22Rv1 (cell line): ENCODE measurements around the gene OR3A3.
"Not testable (repeated sequence)": the region's sequence is repeated elsewhere in the genome, so short reads cannot be mapped to it uniquely, and the experiment has no call there.

Experiments
- H3K27ac ChIP-seq: fragments of 450-650 bp; 2 replicates; pipeline ENCODE4 v1.5.1; 2017
- ZFX ChIP-seq: fragments of 450-650 bp; IDR thresholded peaks from 2 replicates; pipeline ENCODE4 v1.6.1; 2017; ENCODE audit warnings: antibody characterized with exemption, borderline replicate concordance
- TF ChIP-seq, protein P1 (sequence below): fragments of 450-650 bp; IDR thresholded peaks from 2 replicates; pipeline ENCODE4 v1.5.1; 2017; ENCODE audit warnings: mild to moderate bottlenecking

The OR3A3 gene

GRCh38 chr17:3400055-3400454 is 11.1 kb upstream of the OR3A3 start:
- TF ChIP-seq, protein P1, sequence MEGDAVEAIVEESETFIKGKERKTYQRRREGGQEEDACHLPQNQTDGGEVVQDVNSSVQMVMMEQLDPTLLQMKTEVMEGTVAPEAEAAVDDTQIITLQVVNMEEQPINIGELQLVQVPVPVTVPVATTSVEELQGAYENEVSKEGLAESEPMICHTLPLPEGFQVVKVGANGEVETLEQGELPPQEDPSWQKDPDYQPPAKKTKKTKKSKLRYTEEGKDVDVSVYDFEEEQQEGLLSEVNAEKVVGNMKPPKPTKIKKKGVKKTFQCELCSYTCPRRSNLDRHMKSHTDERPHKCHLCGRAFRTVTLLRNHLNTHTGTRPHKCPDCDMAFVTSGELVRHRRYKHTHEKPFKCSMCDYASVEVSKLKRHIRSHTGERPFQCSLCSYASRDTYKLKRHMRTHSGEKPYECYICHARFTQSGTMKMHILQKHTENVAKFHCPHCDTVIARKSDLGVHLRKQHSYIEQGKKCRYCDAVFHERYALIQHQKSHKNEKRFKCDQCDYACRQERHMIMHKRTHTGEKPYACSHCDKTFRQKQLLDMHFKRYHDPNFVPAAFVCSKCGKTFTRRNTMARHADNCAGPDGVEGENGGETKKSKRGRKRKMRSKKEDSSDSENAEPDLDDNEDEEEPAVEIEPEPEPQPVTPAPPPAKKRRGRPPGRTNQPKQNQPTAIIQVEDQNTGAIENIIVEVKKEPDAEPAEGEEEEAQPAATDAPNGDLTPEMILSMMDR: no peak
- no peak for TF ChIP-seq ZFX
- H3K27ac ChIP-seq: no peak overlapping the region

GRCh38 chr17:3401786-3402185 is 9.4 kb upstream of the OR3A3 start:
- TF ChIP-seq, protein P1: no peak
- no peak for TF ChIP-seq ZFX
- H3K27ac ChIP-seq: no peak overlapping the region

- H3K27ac ChIP-seq: not testable (repeated sequence)
These were observed 7.3 kb upstream of the OR3A3 start for GRCh38 chr17:3403856-3404255.

DNA sequence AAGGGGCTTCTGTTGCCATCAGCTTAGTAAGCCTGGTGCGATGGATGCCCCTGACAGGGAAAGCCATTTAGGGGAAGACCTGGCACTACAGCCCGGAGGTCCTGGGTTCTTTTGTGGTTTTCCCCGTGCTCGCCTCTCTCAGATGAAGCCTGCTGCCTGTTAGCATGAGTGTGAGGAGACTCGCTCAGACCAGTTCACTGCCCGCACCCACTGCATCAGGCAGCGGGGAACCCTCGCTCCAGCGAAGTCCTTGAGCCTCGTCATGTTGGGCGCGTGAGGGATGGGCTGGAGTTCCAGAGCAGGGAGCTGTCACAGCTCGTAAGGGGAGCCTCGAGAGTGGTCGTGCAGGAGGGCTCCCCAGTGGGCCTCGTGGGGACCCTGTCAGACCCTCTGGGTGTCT is 1.0 kb downstream of the OR3A3 start:
- not testable (repeated sequence) for H3K27ac ChIP-seq

DNA sequence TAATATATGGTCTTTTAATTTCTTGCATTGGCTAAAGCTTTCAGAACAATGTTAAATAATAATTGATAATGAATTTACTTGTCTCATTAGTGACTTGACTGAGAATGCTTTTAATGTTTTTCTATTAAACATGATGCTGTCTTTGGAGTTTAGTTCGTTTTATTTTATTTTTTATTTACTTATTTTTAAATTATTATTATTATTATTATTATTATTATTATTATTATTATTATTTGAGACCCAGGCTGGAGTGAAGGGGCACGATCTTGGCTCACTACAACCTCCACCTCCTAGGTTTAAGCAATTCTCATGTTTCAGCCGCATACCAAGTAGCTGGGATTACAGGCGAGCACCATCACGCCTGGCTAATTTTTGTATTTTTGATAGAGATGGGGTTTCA is 4.4 kb downstream of the OR3A3 start:
- TF ChIP-seq, protein P1: no peak
- no peak for TF ChIP-seq ZFX
- H3K27ac ChIP-seq: no peak overlapping the region

GRCh38 chr17:3418222-3418621 is 7.1 kb downstream of the OR3A3 start:
- no peak overlapping the region for H3K27ac ChIP-seq
- TF ChIP-seq ZFX: no peak
- TF ChIP-seq, protein P1: no peak

- not testable (repeated sequence) for H3K27ac ChIP-seq
These were observed 22.0 kb downstream of the OR3A3 start for GRCh38 chr17:3433215-3433614.

DNA sequence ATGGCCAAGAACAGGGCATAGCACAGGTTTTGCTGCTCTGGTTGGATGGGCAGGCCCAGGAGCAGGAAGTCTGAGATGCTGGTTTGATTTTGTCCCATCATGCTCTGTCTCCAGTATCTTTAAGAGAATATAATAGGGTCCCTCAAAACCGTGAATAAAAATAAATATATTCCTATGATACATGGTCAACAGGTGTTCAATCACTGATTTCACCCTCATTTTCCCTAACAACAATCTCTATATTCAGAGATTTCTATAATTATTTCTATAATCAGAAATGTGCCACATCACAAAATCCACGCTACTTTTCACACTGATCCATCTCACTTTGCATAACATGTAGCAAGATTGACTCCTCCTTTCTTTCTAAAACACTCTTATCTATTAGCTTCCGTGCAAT is 22.6 kb downstream of the OR3A3 start, which contains the start of gene OR1E2:
TSS of gene OR1E2 (minus strand) at position 101 of the 400 bp plus-strand sequence. CDS start at position 101, 0 bp downstream.
- no peak within 1 kb of the TSS for H3K27ac ChIP-seq
- TF ChIP-seq, protein P1: no peak
- TF ChIP-seq ZFX: no peak

DNA sequence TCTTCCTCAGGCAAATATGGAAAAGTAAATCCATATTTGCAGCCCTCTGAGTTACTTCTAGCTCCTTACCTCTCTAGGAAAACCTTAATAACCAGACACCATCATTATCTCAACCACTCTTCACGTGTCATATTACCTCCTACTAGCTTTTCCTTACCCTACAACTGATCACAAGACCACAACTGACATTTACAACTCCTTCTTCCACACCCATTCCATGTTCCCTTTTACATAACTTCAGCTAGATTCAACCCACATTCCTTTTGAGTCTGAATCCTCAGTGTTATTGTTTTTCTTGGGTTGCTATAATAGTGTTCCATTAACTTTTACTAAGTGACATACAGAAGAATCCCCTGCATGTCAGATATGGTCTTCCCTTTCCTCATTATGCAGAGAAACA is 27.2 kb downstream of the OR3A3 start:
- TF ChIP-seq ZFX: no peak
- TF ChIP-seq, protein P1: no peak
- H3K27ac ChIP-seq: no peak overlapping the region
